KMS-11 (cell line): Measurements from ENCODE around the gene GPHN.

Experiments used
- H2AFZ ChIP-seq: fragments of 200-600 bp; sonication (generic); 2 replicates; pipeline ENCODE4 v1.6.1; 2016; ENCODE audit warnings: antibody characterized with exemption, mixed run types, low read depth
- H3K27ac ChIP-seq: fragments of 200-600 bp; sonication (generic); 2 replicates; pipeline ENCODE4 v1.6.1; 2016; ENCODE audit warnings: mild to moderate bottlenecking, mixed run types
- H3K27me3 ChIP-seq: fragments of 200-600 bp; sonication (generic); 2 replicates; pipeline ENCODE4 v1.6.1; 2017; ENCODE audit warnings: mild to moderate bottlenecking, low read depth, mixed run types, moderate library complexity; ENCODE audit not compliant: insufficient read depth
- H3K36me3 ChIP-seq: fragments of 200-600 bp; sonication (generic); 2 replicates; pipeline ENCODE4 v1.6.1; 2017; ENCODE audit warnings: mild to moderate bottlenecking, mixed run types; ENCODE audit not compliant: insufficient read depth
- H3K4me1 ChIP-seq: fragments of 200-600 bp; sonication (generic); 2 replicates; pipeline ENCODE4 v1.6.1; 2016; ENCODE audit warnings: mild to moderate bottlenecking, low read depth, mixed run types; ENCODE audit not compliant: poor library complexity, severe bottlenecking
- H3K4me2 ChIP-seq: fragments of 200-600 bp; sonication (generic); 2 replicates; pipeline ENCODE4 v1.7.0; 2016; ENCODE audit warnings: mild to moderate bottlenecking, mixed run types
- H3K4me3 ChIP-seq: fragments of 200-600 bp; sonication (generic); IDR thresholded peaks from 2 replicates; pipeline ENCODE4 v1.6.1; 2017; ENCODE audit warnings: low read depth, low read length, mixed read lengths; ENCODE audit not compliant: insufficient read depth
- H3K79me2 ChIP-seq: fragments of 200-600 bp; sonication (generic); 2 replicates; pipeline ENCODE4 v1.6.1; 2016; ENCODE audit warnings: low read depth, mixed run types; ENCODE audit not compliant: insufficient read depth
- H3K9ac ChIP-seq: fragments of 200-600 bp; sonication (generic); 2 replicates; pipeline ENCODE4 v1.6.1; 2016; ENCODE audit warnings: mild to moderate bottlenecking, mixed run types
- H4K20me1 ChIP-seq: fragments of 200-600 bp; sonication (generic); 2 replicates; pipeline ENCODE4 v1.6.1; 2016; ENCODE audit warnings: mild to moderate bottlenecking, mixed run types; ENCODE audit not compliant: insufficient read depth
- TF ChIP-seq, protein P1 (sequence below): fragments of 200-600 bp; sonication (generic); conservative IDR thresholded peaks from 2 replicates; pipeline ENCODE4 v1.6.1; 2017; ENCODE audit warnings: low read depth, mild to moderate bottlenecking, antibody characterized with exemption, low read length, moderate library complexity, mixed read lengths

The GPHN gene

GRCh38 chr14:66662374-66662773, 154.4 kb downstream of the GPHN start:
- no peak overlapping the region for H2AFZ ChIP-seq
- no peak overlapping the region for H3K27ac ChIP-seq
- no peak overlapping the region for H3K4me3 ChIP-seq
- TF ChIP-seq, protein P1, sequence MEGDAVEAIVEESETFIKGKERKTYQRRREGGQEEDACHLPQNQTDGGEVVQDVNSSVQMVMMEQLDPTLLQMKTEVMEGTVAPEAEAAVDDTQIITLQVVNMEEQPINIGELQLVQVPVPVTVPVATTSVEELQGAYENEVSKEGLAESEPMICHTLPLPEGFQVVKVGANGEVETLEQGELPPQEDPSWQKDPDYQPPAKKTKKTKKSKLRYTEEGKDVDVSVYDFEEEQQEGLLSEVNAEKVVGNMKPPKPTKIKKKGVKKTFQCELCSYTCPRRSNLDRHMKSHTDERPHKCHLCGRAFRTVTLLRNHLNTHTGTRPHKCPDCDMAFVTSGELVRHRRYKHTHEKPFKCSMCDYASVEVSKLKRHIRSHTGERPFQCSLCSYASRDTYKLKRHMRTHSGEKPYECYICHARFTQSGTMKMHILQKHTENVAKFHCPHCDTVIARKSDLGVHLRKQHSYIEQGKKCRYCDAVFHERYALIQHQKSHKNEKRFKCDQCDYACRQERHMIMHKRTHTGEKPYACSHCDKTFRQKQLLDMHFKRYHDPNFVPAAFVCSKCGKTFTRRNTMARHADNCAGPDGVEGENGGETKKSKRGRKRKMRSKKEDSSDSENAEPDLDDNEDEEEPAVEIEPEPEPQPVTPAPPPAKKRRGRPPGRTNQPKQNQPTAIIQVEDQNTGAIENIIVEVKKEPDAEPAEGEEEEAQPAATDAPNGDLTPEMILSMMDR, result peak; percentile 52; the same call in 1 of the 2 replicates
- H3K9ac ChIP-seq, result no peak overlapping the region
- peaks cover 6% of the 10 kb centered on the region for H3K4me1 ChIP-seq
- peaks cover 10% of the 10 kb centered on the region; the same call in 1 of the 2 replicates for H3K79me2 ChIP-seq
- H3K4me2 ChIP-seq, result no peak overlapping the region
- no peaks in the 10 kb centered on the region for H4K20me1 ChIP-seq
- H3K36me3 ChIP-seq, result no peaks in the 10 kb centered on the region
- no peaks in the 10 kb centered on the region for H3K27me3 ChIP-seq

- Histone ChIP-seq H3K79me2 (no peaks in the 10 kb centered on the region; the same call in 1 of the 2 replicates), H3K4me1 (peaks cover 8% of the 10 kb centered on the region), H3K27ac (no peak overlapping the region), H2AFZ (no peak overlapping the region), H3K4me3 (no peak overlapping the region), H4K20me1 (no peaks in the 10 kb centered on the region), H3K4me2 (no peak overlapping the region), H3K9ac (no peak overlapping the region), H3K27me3 (no peaks in the 10 kb centered on the region), H3K36me3 (no peaks in the 10 kb centered on the region)
- TF ChIP-seq, protein P1, result no peak
Measured at GRCh38 chr14:66677780-66678179, 169.8 kb downstream of the GPHN start.

DNA sequence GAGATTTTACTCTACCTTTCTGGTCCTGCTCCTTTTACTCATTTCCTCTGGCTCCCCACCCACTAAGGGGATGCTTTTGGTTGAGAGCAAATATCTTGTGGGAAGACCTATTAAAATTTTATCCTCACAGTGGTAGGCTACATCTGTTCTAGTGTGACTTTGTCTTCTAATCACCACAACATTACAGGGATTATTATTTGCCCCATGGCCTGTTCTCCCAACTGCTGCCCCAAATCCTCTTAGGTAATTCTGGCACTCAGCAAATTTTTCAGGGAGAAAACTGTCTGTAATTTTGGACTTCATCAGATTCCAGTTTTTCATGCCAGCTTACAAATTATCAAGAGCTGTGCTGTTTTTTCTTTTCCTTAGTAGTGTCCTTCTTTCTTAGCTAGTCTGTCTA, 172.3 kb downstream of the GPHN start:
- Histone ChIP-seq H2AFZ (no peak overlapping the region), H3K27me3 (no peaks in the 10 kb centered on the region), H3K9ac (no peak overlapping the region), H3K4me1 (peaks cover 8% of the 10 kb centered on the region), H3K27ac (no peak overlapping the region), H3K79me2 (no peaks in the 10 kb centered on the region; the same call in 1 of the 2 replicates), H3K36me3 (no peaks in the 10 kb centered on the region), H3K4me3 (no peak overlapping the region), H3K4me2 (no peak overlapping the region), H4K20me1 (no peaks in the 10 kb centered on the region)
- TF ChIP-seq, protein P1, result no peak

GRCh38 chr14:66696326-66696725, 188.4 kb downstream of the GPHN start:
- no peak overlapping the region for H2AFZ ChIP-seq

More at GRCh38 chr14:66696326-66696725, 188.4 kb downstream of the GPHN start:
- no peaks in the 10 kb centered on the region for H3K27me3 ChIP-seq
- no peaks in the 10 kb centered on the region for H3K4me1 ChIP-seq
- H3K36me3 ChIP-seq, result no peaks in the 10 kb centered on the region
- no peak overlapping the region for H3K27ac ChIP-seq
- H3K4me3 ChIP-seq, result no peak overlapping the region
- no peaks in the 10 kb centered on the region for H4K20me1 ChIP-seq
- no peak overlapping the region for H3K4me2 ChIP-seq
- H3K79me2 ChIP-seq, result no peaks in the 10 kb centered on the region
- H3K9ac ChIP-seq, result no peak overlapping the region
- TF ChIP-seq, protein P1, result no peak
